HG03460 (cell line): ENCODE measurements around the gene PGAP3.
"Not testable (repeated sequence)": the region's sequence is repeated elsewhere in the genome, so short reads cannot be mapped to it uniquely, and the experiment has no call there.

Experiments
- ATAC-seq: cut with Tn5 transposase; IDR thresholded peaks from one replicate; pipeline ENCODE4 v1.9.1; 2021; ENCODE audit not compliant: unreplicated experiment

PGAP3 gene

DNA sequence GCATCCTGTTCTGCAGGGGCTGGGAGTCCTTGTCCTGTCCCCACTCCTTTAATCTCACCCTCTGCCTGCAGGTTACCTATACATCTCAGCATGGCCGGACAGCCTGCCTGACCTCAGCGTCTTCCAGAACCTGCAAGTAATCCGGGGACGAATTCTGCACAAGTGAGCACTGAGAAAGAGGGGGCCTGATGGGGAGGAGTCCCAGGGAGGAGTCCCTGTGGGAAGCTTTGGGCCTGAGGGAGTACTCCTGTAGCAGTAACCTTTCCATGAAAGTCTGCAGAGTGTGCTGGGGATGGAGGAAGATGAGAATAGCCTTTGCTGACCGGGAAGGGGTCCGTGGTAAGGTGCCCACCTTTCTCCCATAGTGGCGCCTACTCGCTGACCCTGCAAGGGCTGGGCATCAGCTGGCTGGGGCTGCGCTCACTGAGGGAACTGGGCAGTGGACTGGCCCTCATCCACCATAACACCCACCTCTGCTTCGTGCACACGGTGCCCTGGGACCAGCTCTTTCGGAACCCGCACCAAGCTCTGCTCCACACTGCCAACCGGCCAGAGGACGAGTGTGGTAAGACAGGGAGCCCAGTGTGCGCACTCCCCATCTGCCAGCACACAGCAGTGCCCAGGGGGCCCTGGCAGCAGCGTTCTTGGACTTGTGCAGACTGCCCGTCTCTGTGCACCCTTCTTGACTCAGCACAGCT lies 27.7 kb upstream of the PGAP3 start:
- no peak for ATAC-seq

DNA sequence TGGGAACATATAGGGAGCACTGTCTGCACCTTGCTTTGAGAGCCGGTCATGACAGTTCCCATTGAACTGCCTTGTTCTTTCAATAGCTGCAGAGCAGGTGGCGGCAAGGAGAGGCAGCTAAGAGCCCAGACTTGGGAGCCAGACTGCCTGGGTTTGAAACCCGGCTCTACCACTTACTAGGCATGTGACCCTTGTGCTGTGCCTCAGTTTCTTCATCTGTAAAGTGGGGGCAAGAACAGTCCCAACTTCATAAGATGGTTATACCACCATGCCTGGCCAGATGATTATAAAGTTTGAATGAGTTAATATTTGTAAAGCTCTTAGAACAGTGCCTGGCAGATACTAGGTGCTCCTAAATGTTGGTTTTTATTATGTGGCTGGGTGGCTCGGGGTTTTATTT lies 26.4 kb upstream of the PGAP3 start:
- ATAC-seq: no peak

DNA sequence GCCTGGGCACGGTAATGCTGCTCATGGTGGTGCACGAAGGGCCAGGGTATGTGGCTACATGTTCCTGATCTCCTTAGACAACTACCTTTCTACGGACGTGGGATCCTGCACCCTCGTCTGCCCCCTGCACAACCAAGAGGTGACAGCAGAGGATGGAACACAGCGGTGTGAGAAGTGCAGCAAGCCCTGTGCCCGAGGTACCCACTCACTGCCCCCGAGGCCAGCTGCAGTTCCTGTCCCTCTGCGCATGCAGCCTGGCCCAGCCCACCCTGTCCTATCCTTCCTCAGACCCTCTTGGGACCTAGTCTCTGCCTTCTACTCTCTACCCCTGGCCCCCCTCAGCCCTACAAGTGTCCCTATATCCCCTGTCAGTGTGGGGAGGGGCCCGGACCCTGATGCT lies 24.0 kb upstream of the PGAP3 start:
- no peak for ATAC-seq

DNA sequence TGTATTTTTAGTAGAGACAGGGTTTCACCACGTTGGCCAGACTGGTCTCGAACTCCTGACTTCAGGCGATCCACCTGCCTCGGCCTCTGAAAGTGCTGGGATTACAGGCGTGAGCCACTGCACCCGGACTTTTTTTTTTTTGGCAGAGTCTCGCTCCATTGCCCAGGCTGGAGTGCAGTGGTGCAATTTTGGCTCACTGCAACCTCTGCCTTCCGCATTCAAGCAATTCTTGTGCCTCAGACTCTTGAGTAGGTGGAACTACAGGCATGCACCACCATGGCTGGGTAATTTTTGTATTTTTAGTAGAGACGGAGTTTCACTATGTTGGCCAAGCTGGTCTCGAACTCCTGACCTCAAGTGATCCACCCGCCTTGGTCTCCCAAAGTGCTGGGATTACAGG lies 23.2 kb upstream of the PGAP3 start:
- ATAC-seq: not testable (repeated sequence)

DNA sequence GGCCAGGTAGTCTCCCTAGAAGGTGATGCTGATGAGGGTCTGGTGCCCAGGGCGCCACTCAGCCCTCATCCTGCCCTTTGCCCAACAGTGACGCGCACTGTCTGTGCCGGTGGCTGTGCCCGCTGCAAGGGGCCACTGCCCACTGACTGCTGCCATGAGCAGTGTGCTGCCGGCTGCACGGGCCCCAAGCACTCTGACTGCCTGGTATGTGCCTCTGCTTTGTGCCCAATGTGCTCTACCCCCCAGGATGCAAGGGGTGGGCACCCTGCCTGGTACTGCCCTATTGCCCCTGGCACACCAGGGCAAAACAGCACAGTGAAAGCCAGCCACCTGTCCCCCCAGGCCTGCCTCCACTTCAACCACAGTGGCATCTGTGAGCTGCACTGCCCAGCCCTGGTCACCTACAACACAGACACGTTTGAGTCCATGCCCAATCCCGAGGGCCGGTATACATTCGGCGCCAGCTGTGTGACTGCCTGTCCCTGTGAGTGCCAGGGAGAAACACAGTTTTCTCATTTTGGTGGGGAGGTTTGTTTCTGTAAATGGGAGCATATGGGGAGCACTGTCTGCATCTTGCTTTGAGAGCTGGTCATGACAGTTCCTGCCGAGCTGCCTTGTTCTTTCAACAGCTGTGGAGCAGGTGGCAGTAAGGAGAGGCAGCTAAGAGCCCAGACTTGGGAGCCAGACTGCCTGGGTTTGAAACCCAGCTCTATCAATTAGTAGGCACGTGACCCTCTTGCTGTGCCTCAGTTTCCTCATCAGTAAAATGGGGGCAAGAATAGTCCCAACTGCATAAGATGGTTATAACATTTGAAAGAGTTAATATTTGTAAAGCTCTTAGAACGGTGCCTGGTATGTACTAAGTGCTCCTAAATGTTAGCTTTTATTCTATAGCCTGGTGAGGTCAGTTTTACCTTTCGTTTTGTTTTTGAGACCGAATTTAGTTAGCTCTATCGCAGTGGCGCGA lies 22.4 kb upstream of the PGAP3 start:
- no peak for ATAC-seq

DNA sequence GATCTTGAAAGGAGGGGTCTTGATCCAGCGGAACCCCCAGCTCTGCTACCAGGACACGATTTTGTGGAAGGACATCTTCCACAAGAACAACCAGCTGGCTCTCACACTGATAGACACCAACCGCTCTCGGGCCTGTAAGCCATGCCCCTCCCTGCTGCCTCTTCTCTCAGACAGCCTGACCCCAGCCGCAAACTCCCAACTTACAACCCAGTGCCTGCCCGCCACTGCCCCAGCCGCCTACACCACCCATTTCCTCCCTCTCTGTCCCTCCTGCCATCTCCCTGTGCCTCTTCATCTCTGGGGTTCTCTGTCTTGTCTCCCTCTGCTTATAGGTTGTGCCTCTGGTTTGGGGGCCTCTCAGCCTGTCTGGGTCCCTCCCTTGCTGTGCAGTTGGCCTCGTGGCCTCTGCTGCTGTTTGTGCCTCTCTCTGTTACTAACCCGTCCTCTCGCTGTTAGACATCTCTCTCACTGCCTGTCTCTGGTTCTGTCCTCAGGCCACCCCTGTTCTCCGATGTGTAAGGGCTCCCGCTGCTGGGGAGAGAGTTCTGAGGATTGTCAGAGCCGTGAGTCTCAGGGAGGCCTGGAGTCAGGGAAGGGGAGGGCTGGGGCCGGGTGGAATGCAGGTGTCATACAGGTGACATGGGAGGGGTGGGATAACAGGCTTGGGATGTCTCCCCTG lies 21.6 kb upstream of the PGAP3 start:
- no peak for ATAC-seq

DNA sequence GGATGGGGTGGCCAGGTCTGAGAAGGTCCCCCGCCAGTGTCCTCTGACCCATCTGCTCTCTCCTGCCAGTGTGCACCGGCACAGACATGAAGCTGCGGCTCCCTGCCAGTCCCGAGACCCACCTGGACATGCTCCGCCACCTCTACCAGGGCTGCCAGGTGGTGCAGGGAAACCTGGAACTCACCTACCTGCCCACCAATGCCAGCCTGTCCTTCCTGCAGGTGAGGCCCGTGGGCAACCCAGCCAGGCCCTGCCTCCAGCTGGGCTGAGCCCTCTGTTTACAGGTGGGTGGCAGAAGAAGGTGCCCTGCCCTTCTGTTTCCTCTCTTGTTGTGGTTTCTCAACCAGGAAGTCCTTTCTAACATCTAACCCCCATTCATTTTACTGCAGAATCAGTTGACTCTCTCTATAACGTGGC lies 19.1 kb upstream of the PGAP3 start:
- no peak for ATAC-seq

DNA sequence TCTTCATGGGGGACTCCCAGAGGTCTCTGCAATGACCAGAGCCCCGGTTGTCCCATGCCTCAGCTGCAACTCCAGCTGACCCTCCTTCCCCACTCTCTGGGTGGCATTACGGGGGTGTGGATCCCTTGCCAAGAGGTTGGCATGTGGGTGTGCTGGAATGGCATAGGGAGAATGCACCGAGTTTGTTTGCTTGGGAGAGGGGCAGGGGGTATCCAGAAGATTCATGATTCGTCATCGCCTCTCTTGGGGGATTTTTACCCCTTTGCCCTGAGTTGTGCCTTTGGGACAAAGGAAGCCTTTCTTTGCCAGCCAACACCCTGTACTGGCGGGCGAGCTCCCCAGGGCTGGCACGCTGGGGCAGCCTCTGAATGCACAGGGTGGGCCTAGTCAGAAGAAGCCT lies 18.5 kb upstream of the PGAP3 start:
- no peak for ATAC-seq

DNA sequence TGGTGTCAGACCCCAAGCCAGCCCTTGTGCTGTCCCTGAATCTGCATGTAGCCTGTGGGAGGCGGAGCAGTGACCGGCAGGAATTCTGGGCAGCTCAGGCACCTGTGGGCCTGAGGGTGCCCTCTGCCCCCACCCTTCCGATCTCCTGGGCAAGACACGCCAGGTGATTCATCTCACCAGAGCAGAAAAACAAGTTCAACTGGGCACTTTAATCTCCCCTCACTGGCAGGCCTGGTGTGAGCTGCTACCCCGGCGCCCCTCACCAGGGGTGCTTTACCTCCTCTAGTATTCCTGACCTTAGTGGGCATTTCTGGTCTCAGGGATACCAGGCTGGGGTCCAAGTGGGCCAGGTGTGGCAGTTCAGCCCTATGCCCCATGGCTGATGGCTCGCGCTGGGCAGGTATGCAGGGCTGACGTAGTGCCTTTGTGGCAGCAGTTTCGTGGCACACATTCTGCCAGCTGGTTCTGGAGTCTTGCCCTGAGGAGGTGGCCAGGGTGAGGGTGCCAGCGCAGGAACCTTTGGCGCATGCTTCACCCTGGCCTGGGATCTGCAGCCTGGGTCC lies 18.0 kb upstream of the PGAP3 start:
- no peak for ATAC-seq

DNA sequence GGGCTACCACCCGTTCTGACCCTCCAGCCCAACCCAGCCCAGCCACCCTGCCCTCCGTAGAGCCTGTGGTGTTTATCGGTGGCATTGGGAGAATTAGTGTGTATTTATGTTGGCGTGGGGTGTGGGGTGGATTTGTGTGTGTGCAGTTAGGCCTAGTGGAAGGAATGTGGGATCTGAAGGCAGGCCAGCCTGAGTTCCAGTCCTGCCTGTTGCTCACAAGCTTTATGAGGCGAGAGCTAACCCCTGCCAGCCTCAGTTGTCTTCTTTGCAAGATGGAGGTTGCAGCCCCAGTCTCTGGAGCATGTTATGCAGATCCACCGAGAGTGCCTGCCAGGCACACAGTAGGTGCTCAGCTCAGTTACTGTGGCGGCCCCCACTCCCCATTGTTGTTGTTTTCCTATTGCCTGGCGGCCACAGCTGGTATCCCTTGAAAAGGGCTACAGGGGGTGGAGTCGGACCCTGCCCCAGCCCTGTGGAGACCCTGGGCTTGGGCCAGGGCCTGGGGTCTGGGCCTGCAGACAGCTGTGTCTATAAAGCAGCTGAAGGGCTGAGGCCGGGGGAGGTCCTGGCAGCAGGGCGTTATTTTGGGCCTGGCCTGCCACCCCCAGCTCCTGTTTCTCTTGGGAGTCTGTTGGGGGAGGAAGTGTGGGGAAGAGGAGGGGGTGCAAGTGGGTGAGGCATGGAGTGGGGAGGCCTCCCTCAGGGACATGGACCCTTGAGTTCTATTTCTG lies 17.1 kb upstream of the PGAP3 start:
- no peak for ATAC-seq

DNA sequence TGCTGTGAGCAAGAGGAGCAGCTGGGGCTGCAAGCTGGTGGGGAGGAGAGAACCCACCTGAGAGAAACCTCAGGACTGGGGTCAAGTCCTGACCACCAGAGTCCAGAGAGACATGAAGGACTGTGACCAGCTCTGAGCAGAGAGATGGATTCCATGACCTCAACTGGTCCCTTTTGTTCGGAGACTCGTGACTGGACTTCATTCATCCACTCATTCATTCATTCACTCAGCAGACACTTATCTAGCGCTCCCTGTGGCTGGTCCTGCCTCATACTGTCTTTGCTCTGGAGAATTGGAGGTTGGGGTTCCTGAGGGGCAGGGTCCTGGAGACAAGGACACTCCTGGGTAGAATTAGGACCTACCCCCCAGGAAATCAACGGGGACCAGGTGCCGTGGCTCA lies 16.1 kb upstream of the PGAP3 start:
- ATAC-seq: no peak

DNA sequence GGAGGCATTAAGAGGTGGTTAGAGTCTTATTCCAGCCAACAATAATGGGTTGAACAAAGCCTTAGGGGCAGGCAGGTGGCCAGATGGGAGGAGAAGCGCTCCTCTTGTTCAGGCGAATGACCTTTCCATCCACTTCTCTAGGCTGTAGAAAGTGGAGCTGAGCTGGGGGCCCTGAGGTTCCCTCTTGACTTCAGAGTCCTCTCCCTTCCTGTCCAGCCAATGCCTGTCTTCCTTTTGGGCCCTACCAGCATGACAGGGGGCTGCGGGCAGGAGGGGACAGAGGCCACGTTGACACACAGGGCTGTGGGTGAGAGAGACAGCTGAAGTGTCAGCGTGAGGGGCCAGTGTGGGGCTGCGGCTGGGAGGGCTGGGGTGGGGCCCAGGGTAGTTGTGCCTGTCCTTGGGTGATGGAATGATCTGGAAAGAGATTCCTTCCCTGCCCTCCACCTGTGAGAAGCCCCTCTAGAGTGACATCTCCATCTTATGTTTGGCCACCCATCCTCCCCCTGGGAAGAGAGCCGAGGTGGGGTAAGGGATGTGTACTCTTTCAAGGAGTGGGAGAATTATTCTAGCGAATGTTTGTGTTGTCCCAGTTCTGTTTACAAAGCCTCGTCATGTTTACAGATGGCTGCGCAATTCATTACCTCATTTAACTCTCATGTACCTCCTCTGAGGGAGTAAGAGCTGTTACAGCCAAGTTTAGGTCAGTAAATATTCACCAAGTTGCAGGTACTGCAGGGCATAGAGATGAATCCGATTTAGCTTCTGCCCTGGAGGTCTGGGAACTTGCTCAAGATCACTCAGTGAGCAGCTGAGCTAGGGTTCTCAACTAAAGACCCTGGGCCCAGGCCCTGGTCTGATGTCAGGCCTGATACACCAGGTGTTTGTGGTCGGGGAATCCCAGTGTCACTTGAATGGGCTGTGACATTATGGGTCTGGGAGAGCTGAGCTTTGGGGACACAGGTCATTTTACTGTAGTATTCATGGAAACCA lies 15.3 kb upstream of the PGAP3 start:
- no peak for ATAC-seq

DNA sequence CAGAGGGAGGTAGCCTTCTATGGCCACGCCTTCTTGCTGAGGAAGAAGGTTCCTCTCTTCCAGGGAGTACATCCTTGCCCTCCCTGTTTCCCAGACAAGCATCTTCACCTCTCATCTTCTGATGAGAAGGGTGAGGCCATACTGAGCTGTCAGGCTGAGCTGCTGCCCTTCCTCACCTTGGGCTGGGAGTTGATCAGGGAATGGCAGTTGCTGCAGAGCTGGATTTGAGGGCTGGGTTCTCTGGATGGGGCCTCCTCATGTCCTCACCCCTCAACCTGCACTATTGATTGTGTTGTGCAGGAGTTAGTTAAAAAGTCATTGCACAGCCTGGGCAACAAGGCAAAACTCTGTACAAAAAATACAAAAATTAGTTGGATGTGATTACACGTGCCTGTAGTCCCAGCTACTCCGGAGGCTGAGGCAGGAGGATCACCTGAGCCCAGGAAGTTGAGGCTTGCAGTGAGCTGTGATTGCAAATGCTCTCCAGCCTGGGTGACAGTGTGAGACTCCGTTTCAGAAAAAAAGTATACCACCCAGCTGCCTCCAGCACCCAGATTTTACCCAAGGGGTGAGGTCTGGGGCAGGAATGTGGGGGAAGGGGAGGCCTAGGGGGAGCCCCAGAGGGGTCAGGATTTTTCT lies 14.0 kb upstream of the PGAP3 start:
- no peak for ATAC-seq

DNA sequence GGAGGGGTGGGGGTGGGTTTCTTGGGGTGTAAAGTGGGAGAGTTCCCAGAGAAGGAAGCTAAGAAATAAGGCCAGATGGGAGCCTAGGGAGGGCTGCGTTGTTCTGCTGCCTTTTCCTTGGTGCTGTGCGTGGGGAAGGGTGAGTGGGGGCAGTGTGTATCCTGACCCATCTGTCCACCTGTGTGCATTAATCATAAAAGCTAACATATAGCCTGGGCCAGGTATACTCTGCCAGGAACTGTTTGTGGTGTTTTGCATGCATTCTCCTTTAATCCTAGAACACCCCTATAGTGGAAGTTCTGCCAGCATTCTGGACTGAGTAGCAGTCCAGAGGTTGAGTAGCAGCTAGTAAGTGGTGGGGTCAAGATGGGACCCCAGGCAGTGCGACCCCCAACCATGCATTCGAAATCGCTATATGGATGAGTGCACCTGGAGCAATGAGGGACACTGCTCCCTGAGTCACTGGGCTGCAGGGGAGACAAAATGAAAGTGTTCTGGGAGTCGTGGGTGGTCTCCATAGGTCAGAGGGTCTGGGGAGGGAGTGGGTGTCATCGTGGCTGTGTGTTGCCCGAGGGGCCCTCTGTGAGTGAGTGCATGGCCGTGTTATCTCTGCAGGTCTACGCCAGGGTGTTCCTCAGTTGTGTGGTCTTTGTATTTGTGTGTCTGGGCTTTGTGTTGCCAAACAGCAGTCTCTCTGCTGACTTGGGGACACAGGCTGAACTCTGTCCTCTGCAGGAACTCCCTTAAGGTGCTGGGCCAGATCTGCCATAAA lies 13.3 kb upstream of the PGAP3 start:
- ATAC-seq: no peak

DNA sequence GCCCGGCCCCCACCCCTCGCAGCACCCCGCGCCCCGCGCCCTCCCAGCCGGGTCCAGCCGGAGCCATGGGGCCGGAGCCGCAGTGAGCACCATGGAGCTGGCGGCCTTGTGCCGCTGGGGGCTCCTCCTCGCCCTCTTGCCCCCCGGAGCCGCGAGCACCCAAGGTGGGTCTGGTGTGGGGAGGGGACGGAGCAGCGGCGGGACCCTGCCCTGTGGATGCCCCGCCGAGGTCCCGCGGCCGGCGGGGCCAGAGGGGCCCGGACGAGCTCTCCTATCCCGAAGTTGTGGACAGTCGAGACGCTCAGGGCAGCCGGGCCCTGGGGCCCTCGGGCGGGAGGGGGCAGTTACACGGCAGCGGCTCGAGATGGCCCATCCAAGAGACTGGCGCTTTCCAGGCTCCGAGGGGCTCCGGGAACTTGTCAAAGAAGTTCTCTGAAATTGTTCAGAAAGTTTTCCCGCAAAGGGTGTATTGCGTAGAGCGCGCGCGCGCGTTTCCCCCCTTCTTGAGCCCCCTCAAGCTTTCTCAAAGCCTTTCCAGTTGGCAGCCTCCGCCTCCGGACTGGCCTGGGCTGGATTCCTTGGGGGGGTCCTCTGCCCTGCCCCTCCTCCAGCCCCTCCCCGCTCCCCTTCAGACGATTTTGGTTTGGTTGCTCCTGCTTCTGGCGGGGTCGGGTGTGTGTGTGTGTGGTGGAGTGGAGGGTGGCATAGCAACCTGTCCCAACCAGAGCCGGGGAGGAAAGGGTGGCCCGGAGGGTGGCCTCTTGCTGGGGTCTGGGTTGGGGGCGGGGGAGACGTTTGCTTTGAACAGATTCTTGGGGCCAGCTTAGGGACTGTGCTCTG lies 12.5 kb upstream of the PGAP3 start:
- ATAC-seq: no peak

DNA sequence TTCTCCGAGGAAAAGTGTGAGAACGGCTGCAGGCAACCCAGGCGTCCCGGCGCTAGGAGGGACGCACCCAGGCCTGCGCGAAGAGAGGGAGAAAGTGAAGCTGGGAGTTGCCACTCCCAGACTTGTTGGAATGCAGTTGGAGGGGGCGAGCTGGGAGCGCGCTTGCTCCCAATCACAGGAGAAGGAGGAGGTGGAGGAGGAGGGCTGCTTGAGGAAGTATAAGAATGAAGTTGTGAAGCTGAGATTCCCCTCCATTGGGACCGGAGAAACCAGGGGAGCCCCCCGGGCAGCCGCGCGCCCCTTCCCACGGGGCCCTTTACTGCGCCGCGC lies 11.9 kb upstream of the PGAP3 start, which contains the start of gene ERBB2:
Gene ERBB2 (plus strand): TSS at position 247 of the 330 bp plus-strand sequence. CDS start 175 bp downstream, outside the sequence.
- ATAC-seq: no peak

DNA sequence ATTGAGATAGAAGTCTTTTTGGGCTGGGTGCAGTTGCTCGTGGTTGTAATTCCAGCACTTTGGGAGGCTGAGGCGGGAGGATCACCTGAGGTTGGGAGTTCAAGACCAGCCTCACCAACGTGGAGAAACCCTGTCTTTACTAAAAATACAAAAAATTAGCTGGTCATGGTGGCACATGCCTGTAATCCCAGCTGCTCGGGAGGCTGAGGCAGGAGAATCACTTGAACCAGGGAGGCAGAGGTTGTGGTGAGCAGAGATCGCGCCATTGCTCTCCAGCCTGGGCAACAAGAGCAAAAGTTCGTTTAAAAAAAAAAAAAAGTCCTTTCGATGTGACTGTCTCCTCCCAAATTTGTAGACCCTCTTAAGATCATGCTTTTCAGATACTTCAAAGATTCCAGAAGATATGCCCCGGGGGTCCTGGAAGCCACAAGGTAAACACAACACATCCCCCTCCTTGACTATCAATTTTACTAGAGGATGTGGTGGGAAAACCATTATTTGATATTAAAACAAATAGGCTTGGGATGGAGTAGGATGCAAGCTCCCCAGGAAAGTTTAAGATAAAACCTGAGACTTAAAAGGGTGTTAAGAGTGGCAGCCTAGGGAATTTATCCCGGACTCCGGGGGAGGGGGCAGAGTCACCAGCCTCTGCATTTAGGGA lies 11.4 kb upstream of the PGAP3 start:
- ATAC-seq: not testable (repeated sequence)
